HUES64 (cell line): Measurements from ENCODE around the gene HAPSTR1.

Experiments used
- H3K27ac ChIP-seq: 2 replicates; pipeline ENCODE4 v1.7.0; 2013; ENCODE audit warnings: low read depth, low read length, inconsistent platforms
- H3K27me3 ChIP-seq: 2 replicates; pipeline ENCODE4 v1.6.1; 2013; ENCODE audit warnings: mild to moderate bottlenecking, low read length; ENCODE audit not compliant: insufficient read depth
- H3K36me3 ChIP-seq: 2 replicates; pipeline ENCODE4 v1.6.1; 2013; ENCODE audit warnings: mild to moderate bottlenecking, low read length; ENCODE audit not compliant: insufficient read depth
- H3K4me1 ChIP-seq: 2 replicates; pipeline ENCODE4 v1.6.1; 2013; ENCODE audit warnings: mild to moderate bottlenecking, low read length, moderate library complexity; ENCODE audit not compliant: insufficient read depth
- H3K4me3 ChIP-seq: 2 replicates; pipeline ENCODE4 v1.5.1; 2013; ENCODE audit warnings: mild to moderate bottlenecking, low read length, moderate library complexity
- H3K9ac ChIP-seq: 2 replicates; pipeline ENCODE4 v1.6.1; 2013; ENCODE audit warnings: mild to moderate bottlenecking, low read depth, low read length
- H3K9me3 ChIP-seq: 2 replicates; pipeline ENCODE4 v1.6.1; 2013; ENCODE audit warnings: low read depth, low read length; ENCODE audit not compliant: insufficient read depth
- WGBS: fragments of 150-250, 120-280 bp; methylation state at CpG from one replicate; pipeline ENCODE4 v1.1.7; 2013; ENCODE audit warnings: missing lambda C conversion rate; 5-methylcytosine and 5-hydroxymethylcytosine counted together

The HAPSTR1 gene

DNA sequence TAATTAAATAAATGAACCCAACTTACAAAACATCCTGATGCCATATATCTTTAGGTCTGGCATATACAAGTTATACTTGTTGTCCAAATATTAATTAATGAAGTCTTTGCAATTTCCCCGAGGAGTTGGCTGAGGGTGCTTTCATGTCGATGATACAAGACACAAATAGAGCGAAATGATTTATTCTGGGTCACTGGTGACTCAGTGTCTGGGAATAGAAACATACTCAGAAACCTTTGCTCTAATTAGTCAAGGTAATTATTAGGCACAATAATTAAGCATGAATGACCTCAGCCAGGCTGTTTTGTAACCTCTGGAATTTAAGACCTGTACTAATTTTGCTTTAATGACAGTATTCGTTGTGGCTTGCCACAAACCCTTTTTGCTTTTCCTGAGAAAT, 37.0 kb upstream of the HAPSTR1 start:
- Histone ChIP-seq H3K4me1 (no peaks in the 10 kb centered on the region), H3K27me3 (no peaks in the 10 kb centered on the region), H3K4me3 (no peak overlapping the region), H3K9me3 (no peaks in the 10 kb centered on the region), H3K36me3 (no peaks in the 10 kb centered on the region), H3K27ac (no peak overlapping the region), H3K9ac (no peak overlapping the region)
- WGBS, result 98% methylated on average over 4 of the region's 4 CpGs

DNA sequence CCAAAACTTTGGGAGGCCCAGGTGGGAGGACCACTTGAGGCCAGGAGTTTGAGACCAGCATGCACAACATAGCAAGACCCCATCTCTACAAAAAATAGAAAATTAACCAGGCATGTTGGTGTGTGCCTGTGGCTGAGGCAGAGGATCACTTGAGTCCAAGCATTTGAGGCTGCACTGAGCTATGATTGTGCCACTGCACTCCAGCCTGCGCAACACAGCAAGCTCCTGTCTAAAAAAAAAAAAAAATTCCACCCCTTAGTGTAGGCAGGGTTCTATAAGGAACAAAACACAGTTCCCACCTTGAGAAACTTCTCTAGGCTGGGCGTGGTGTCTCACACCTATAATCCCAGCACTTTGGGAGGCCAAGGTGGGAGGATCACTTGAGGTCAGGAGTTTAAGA, 36.3 kb upstream of the HAPSTR1 start:
- Histone ChIP-seq H3K27me3 (no peaks in the 10 kb centered on the region), H3K4me1 (no peaks in the 10 kb centered on the region), H3K27ac (no peak overlapping the region), H3K36me3 (no peaks in the 10 kb centered on the region), H3K4me3 (no peak overlapping the region), H3K9ac (no peak overlapping the region), H3K9me3 (no peaks in the 10 kb centered on the region)
- 100% methylated on average over 1 of the region's 2 CpGs for WGBS

DNA sequence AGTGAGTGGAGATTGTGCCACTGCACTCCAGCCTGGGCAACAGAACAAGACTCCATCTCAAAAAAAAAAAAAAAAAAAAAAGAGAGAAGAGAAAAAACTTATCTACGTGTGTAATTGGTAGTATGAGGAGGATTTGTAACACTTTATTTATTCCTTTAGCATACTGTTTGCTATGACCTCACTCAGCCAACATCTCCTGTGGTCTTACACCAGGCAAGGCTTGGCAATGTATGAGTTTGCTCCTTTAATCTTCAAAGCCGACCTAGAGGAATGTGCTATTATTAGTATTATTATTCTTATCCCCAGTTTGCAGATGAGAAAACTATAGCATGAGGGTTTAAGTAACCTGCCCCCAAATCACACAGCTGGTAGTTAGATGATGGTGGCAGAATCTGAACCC, 35.8 kb upstream of the HAPSTR1 start:
- Histone ChIP-seq H3K27me3 (no peaks in the 10 kb centered on the region), H3K4me3 (no peak overlapping the region), H3K27ac (no peak overlapping the region), H3K9ac (no peak overlapping the region), H3K9me3 (no peaks in the 10 kb centered on the region), H3K4me1 (no peaks in the 10 kb centered on the region), H3K36me3 (no peaks in the 10 kb centered on the region)
- WGBS, result no CpG with 5 or more reads among the region's 2 CpGs

DNA sequence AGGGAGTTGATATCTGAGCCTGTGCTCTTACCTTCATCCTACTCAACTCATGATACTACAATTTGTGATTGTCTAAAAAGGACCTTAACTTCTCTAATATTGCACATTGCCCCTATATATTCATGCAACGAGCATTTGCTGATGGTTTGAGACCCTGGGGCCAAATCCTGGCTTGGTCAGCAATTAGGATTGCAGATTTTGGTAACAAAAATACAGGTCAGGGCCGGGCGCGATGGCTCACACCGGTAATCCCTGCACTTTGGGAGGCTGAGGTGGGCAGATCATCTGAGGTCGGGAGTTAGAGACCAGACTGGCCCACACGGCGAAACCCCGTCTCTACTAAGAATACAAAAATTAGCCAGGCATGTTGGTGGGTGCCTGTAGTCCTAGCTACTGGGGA, 35.4 kb upstream of the HAPSTR1 start:
- no peaks in the 10 kb centered on the region for H3K9me3 ChIP-seq
- WGBS, result 86% methylated on average over 9 of the region's 9 CpGs

DNA sequence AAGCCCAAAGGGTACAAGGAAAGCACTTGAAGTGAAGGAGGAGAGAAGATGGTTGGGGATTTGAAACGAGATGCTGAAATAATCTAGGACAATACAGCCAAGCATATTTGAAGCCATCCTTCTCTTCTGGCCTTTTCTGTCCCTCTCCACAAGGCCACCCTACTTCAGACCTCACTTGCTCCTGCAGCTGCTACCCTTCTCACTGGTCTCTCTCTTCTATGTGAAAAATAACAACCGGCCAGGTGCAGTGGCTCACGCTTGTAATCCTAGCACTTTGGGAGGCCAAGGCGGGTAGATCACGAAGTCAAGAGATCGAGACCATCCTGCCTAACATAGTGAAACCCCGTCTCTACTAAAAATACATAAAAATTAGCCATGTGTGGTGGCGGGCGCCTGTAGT, 33.2 kb upstream of the HAPSTR1 start:
- H3K4me1 ChIP-seq, result no peaks in the 10 kb centered on the region
- H3K4me3 ChIP-seq, result no peak overlapping the region
- no peak overlapping the region for H3K9ac ChIP-seq
- no peaks in the 10 kb centered on the region for H3K9me3 ChIP-seq
- H3K27me3 ChIP-seq, result no peaks in the 10 kb centered on the region
- no peak overlapping the region for H3K27ac ChIP-seq
- 96% methylated on average over 9 of the region's 9 CpGs for WGBS
- H3K36me3 ChIP-seq, result no peaks in the 10 kb centered on the region

More for the DNA sequence above, 35.4 kb upstream of the HAPSTR1 start:
- no peak overlapping the region for H3K27ac ChIP-seq
- H3K36me3 ChIP-seq, result no peaks in the 10 kb centered on the region
- H3K9ac ChIP-seq, result no peak overlapping the region
- no peak overlapping the region for H3K4me3 ChIP-seq
- no peaks in the 10 kb centered on the region for H3K27me3 ChIP-seq
- H3K4me1 ChIP-seq, result no peaks in the 10 kb centered on the region

DNA sequence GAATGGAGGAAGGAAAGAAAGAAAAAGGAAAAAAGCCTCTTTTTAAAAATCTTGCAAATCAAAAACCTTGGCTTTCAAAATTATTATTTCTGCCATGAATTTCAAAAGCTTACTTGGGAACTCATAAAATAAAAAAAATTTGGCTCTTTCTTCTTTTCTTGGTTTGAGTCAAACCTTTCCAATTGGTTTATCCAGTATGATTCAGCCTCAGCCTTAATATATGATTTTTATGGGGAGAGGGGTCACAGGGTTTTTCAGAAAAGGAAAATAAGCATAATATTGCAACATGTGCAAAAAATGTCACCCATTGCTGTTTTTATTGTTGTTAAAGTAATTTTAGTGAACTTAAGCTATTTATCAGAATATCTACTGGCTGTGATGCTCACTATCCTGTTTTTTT, 31.2 kb upstream of the HAPSTR1 start:
- Histone ChIP-seq H3K4me1 (no peaks in the 10 kb centered on the region), H3K9ac (no peak overlapping the region), H3K27ac (no peak overlapping the region), H3K4me3 (no peak overlapping the region), H3K9me3 (no peaks in the 10 kb centered on the region), H3K36me3 (no peaks in the 10 kb centered on the region), H3K27me3 (no peaks in the 10 kb centered on the region)

DNA sequence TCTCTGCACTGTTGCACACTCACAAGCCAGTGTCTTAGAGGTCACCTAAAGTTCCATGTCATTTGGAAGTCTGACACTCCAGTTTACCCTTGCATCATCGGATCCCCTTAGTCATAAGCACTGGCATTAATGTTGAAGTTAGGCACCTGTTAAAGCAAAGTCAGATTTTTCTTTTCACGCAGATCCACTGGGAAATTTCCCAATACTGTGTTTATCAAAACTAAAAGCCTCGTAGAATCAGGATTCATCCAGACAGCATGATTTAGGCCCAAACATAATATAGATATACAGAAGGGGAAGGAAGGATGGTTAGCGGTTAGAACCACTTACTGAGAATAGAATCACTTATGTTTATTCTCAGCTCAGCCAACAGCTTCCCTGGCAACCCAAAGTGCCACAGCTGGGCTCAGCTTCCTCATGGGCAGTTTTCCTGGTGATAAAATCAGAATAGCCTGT, 30.1 kb upstream of the HAPSTR1 start:
- no peak overlapping the region for H3K27ac ChIP-seq
- H3K36me3 ChIP-seq, result no peaks in the 10 kb centered on the region
- H3K4me3 ChIP-seq, result no peak overlapping the region
- H3K9ac ChIP-seq, result no peak overlapping the region
- no peaks in the 10 kb centered on the region for H3K4me1 ChIP-seq
- no peaks in the 10 kb centered on the region for H3K27me3 ChIP-seq
- 91% methylated on average over 2 of the region's 4 CpGs for WGBS
- no peaks in the 10 kb centered on the region for H3K9me3 ChIP-seq

DNA sequence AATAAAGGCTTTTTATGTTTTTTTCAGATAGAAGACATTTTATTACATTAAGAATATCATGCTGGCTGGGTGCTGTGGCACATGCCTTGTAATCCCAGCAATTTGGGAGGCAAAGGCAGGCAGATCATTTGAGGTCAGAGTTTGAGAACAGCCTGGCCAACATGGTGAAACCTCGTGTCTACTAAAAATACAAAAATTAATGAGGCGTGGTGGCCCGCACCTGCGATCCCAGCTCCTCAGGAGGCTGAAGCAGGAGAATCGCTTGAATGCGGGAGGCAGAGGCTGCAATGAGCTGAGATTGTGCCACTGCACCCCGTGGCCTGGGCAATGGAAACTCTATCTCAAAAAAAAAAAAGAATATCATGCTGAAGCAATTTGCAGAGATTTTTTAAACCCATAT, 29.1 kb upstream of the HAPSTR1 start:
- Histone ChIP-seq H3K9ac (no peak overlapping the region), H3K9me3 (no peaks in the 10 kb centered on the region), H3K36me3 (no peaks in the 10 kb centered on the region), H3K4me1 (no peaks in the 10 kb centered on the region), H3K27me3 (no peaks in the 10 kb centered on the region), H3K27ac (no peak overlapping the region), H3K4me3 (no peak overlapping the region)
- WGBS, result 96% methylated on average over 7 of the region's 7 CpGs

DNA sequence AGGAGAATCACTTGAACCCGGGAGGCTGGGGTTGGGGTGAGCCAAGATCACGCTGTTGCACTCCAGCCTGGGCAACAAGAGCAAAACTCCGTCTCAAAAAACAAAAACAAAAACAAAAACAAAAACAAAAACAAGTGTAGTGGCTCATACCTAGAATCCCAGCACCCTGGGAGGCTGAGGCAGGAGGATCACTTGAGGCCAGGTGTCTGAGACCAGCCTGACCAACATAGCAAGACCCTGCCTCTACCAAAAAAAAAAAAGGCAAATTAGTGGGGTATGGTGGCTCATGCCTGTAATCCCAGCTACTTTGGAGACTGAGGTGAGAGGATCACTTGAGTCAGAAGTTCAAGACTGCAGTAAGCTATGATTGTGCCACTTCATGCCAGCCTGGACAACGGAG, 26.4 kb upstream of the HAPSTR1 start:
- H3K9me3 ChIP-seq, result no peaks in the 10 kb centered on the region
- no peaks in the 10 kb centered on the region for H3K4me1 ChIP-seq
- no peak overlapping the region for H3K9ac ChIP-seq
- no peak overlapping the region for H3K27ac ChIP-seq
- H3K27me3 ChIP-seq, result no peaks in the 10 kb centered on the region
- no peaks in the 10 kb centered on the region for H3K36me3 ChIP-seq
- H3K4me3 ChIP-seq, result no peak overlapping the region
- WGBS, result 97% methylated on average over 3 of the region's 4 CpGs

DNA sequence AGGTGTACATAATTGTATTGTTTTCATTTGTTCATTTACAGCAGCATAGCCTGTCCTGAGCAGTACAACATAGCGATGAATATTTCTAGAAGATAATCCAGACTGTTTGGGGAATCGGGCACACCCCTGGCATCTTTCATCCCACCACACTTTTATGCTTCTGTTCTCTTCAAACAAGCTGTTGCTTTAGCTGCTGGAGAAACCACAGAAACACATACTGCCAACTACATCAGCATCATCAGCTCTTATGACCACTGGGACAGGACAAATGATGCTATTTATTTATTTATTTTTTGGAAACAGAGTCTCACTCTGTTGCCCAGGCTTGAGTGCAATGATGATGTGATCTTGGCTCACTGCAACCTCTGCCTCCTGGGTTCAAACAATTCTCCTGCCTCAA, 22.6 kb upstream of the HAPSTR1 start:
- Histone ChIP-seq H3K27me3 (no peaks in the 10 kb centered on the region), H3K36me3 (no peaks in the 10 kb centered on the region), H3K27ac (no peak overlapping the region), H3K4me3 (no peak overlapping the region), H3K9ac (no peak overlapping the region), H3K9me3 (no peaks in the 10 kb centered on the region), H3K4me1 (no peaks in the 10 kb centered on the region)
- 97% methylated on average over 2 of the region's 2 CpGs for WGBS

DNA sequence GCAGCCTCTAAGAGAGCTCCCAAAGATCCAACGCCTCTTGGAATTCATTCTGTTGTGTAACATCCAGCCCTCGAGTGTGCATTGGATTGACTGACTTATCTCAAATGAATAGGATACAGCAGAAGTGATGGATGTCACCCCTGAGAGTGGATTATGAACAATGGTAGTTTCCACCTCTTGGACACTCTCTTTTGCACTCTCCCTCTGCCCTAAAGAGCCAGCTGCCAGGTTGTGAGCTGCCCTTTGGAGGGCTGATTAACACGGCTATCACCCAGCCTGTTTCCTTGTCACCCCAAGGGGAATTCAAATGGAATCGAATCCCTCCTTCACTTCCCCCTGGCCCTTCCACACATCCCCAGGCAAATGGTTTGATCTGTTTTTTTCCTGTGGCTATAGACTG, 21.2 kb upstream of the HAPSTR1 start:
- Histone ChIP-seq H3K27ac (no peak overlapping the region), H3K9me3 (no peaks in the 10 kb centered on the region), H3K4me1 (no peaks in the 10 kb centered on the region), H3K9ac (no peak overlapping the region), H3K27me3 (no peaks in the 10 kb centered on the region), H3K36me3 (no peaks in the 10 kb centered on the region), H3K4me3 (no peak overlapping the region)
- 88% methylated on average over 4 of the region's 4 CpGs for WGBS

DNA sequence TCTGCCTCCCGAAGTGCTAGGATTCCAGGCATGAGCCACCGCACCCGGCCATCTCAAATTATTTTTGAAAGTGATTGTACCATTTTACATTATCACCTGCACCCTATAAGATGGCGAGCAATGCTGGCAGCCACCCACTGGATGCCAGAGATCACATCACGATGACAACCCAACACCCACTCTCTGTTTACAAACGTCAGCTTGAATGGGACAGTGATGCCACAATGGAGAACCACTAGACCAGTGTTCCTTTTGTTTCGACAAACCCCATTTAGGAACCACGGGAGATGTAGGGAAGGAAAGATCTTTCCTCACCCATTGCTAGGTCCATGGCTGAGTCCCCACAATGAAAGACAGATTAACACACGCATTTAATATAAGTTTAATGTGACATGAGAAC, 20.1 kb upstream of the HAPSTR1 start:
- H3K9ac ChIP-seq, result no peak overlapping the region
- no peaks in the 10 kb centered on the region for H3K27me3 ChIP-seq
- H3K9me3 ChIP-seq, result no peaks in the 10 kb centered on the region
- no peaks in the 10 kb centered on the region for H3K36me3 ChIP-seq
- no peaks in the 10 kb centered on the region for H3K4me1 ChIP-seq
- WGBS, result 91% methylated on average over 9 of the region's 9 CpGs
- no peak overlapping the region for H3K27ac ChIP-seq
- H3K4me3 ChIP-seq, result no peak overlapping the region
